Small intestine (tissue), 16 donors: ENCODE data around the gene RAB34. TPM values are rescaled to one million over a fixed set of nuclear protein-coding genes. Genes with fewer than 3 reads are reported as not detected.

Experiments used
- DNase-seq, 2 donors: peaks; one replicate each; pipeline versions ENCODE4 v3.0.0 to v3.0.0-alpha.2; 2013
- FAIRE-seq: peaks from 2 replicates; lab custom pipeline; 2012; peaks lifted over from hg19 to GRCh38; lab: Jason Lieb, UNC
- H3K27ac ChIP-seq, 3 donors: one replicate each; pipeline ENCODE4 v1.5.1; 2013; ENCODE audit warnings: low read length in 2 of 3, mild to moderate bottlenecking in 2 of 3, control low read depth in 1 of 3, inconsistent platforms in 1 of 3, low read depth in 1 of 3, moderate library complexity in 1 of 3
- H3K27me3 ChIP-seq, 3 donors: one replicate each; pipeline ENCODE4 v1.6.1; 2013; ENCODE audit warnings: low read length in 3 of 3, inconsistent platforms in 1 of 3; ENCODE audit not compliant: control insufficient read depth in 3 of 3, insufficient read depth in 3 of 3
- H3K36me3 ChIP-seq, 3 donors: one replicate each; pipeline ENCODE4 v1.6.1; 2013; ENCODE audit warnings: low read length in 3 of 3, inconsistent platforms in 1 of 3, low read depth in 1 of 3, mild to moderate bottlenecking in 1 of 3, moderate library complexity in 1 of 3; ENCODE audit not compliant: control insufficient read depth in 3 of 3, insufficient read depth in 2 of 3
- H3K4me1 ChIP-seq, 3 donors: one replicate each; pipeline ENCODE4 v1.6.1; 2013; ENCODE audit warnings: low read length in 2 of 3, inconsistent platforms in 1 of 3, low read depth in 1 of 3, mild to moderate bottlenecking in 1 of 3, moderate library complexity in 1 of 3; ENCODE audit not compliant: control insufficient read depth in 3 of 3, insufficient read depth in 2 of 3
- H3K4me3 ChIP-seq, 3 donors: one replicate each; pipeline ENCODE4 v1.5.1; 2013; ENCODE audit warnings: low read length in 3 of 3, control low read depth in 1 of 3, inconsistent platforms in 1 of 3, low read depth in 1 of 3, mild to moderate bottlenecking in 1 of 3, moderate library complexity in 1 of 3
- H3K9me3 ChIP-seq, 2 donors: one replicate each; pipeline ENCODE4 v1.6.1; 2013; ENCODE audit warnings: low read depth in 1 of 2, low read length in 1 of 2; ENCODE audit not compliant: control insufficient read depth in 2 of 2, insufficient read depth in 1 of 2
- WGBS, 3 donors: extraction: QIAGEN DNeasy Blood & Tissue Kit; methylation state at CpG; one replicate each; pipeline ENCODE4 v1.1.7; 2013; 5-methylcytosine and 5-hydroxymethylcytosine counted together
- long read RNA-seq, 10 donors: transcript quantifications; one replicate each; lab custom pipeline, GENCODE V29; 2026
- polyA plus RNA-seq, 4 donors: library from polyadenylated mRNA; stranded (reverse) in 3 of 4; unstranded in 1 of 4; fragments of 200-250 nt in 3 of 4; fragments of 120-200 nt in 1 of 4; gene quantifications; one replicate each; pipeline versions ENCODE4 v1.2.1 to v1.2.3, GENCODE V29; 2013
- donor health status: healthy with polysubstance abuse.
- donor health status: control.
- donor health status: control.
- donor health status: Bipolar disorder and iron deficiency.
- donor health status: healthy.

Gene RAB34, protein sequence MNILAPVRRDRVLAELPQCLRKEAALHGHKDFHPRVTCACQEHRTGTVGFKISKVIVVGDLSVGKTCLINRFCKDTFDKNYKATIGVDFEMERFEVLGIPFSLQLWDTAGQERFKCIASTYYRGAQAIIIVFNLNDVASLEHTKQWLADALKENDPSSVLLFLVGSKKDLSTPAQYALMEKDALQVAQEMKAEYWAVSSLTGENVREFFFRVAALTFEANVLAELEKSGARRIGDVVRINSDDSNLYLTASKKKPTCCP
- polyA plus RNA-seq: 10 to 100 TPM in 3 of 4 donors, 1 to 10 TPM in 1; 4.2 to 76.4 (median 32.2) TPM
- long read RNA-seq, donor 1: 0 reads
- long read RNA-seq, donor 2, transcript RAB34-201 (11 exons, 1,592 nt): major isoform, 7 of 22 reads
- long read RNA-seq, donor 2, partial matches to known transcripts: 9 of 22 reads
- long read RNA-seq, donor 2, other reads (novel, unspliced or antisense): 0 of 22 reads
- long read RNA-seq, donor 3, transcript RAB34-201 (11 exons, 1,592 nt): major isoform, 5 of 50 reads
- long read RNA-seq, donor 3, partial matches to known transcripts: 39 of 50 reads
- long read RNA-seq, donor 3, other reads (novel, unspliced or antisense): 0 of 50 reads
- long read RNA-seq, donor 4, partial matches to known transcripts: 0 of 1 reads
- long read RNA-seq, donor 4, other reads (novel, unspliced or antisense): 0 of 1 reads
- long read RNA-seq, donor 5, partial matches to known transcripts: 829 of 1,657 reads
- long read RNA-seq, donor 5, other reads (novel, unspliced or antisense): 827 of 1,657 reads
- long read RNA-seq, donor 6, transcript RAB34-201 (11 exons, 1,592 nt): major isoform, 12 of 44 reads
- long read RNA-seq, donor 6, partial matches to known transcripts: 25 of 44 reads
- long read RNA-seq, donor 6, other reads (novel, unspliced or antisense): 0 of 44 reads
- long read RNA-seq, donor 7, transcript RAB34-203 (10 exons, 1,597 nt): minor isoform, 7 of 41 reads
- long read RNA-seq, donor 7, transcript RAB34-204 (10 exons, 1,766 nt): major isoform, 10 of 41 reads
- long read RNA-seq, donor 7, partial matches to known transcripts: 20 of 41 reads
- long read RNA-seq, donor 7, other reads (novel, unspliced or antisense): 0 of 41 reads
- long read RNA-seq, donor 8, partial matches to known transcripts: 0 of 2 reads
- long read RNA-seq, donor 8, other reads (novel, unspliced or antisense): 0 of 2 reads
- long read RNA-seq, donor 9, partial matches to known transcripts: 267 of 900 reads
- long read RNA-seq, donor 9, other reads (novel, unspliced or antisense): 627 of 900 reads
- long read RNA-seq, donor 10, transcript RAB34-204 (10 exons, 1,766 nt): minor isoform, 7 of 49 reads
- long read RNA-seq, donor 10, transcript RAB34-201 (11 exons, 1,592 nt): major isoform, 8 of 49 reads
- long read RNA-seq, donor 10, transcript RAB34-210 (11 exons, 863 nt): minor isoform, 5 of 49 reads
- long read RNA-seq, donor 10, partial matches to known transcripts: 27 of 49 reads
- long read RNA-seq, donor 10, other reads (novel, unspliced or antisense): 0 of 49 reads

GRCh38 chr17:28717578-28718332, at the start of gene RAB34:
Gene RAB34 (minus strand): TSS chr17:28717868. CDS start chr17:28717266, 602 bp downstream.
- DNase-seq: peak in 1 of 2 donors; percentile 85
- H3K4me3 ChIP-seq: peak within 1 kb of the TSS; percentile 16 to 75 (median 26)
- no peak for FAIRE-seq
- peaks cover 0 to 5% (median 3%) of the 10 kb centered on the region in 3 donors for H3K27me3 ChIP-seq
- WGBS, 3 donors: 9 to 24% (median 18%) methylated on average over 35 to 60 of the region's 60 CpGs
- no peaks in the 10 kb centered on the region for H3K9me3 ChIP-seq
- H3K27ac ChIP-seq: peak within 1 kb of the TSS in 2 of 3 donors; percentile 88 to 95
- peaks cover 0 to 44% (median 2%) of the 10 kb centered on the region in 3 donors for H3K4me1 ChIP-seq
- H3K36me3 ChIP-seq: peaks cover 0 to 52% (median 3%) of the 10 kb centered on the region in 3 donors

- FAIRE-seq: no peak
- no peaks in the 10 kb centered on the region for H3K4me1 ChIP-seq
- H3K27ac ChIP-seq: no peak overlapping the region
- H3K27me3 ChIP-seq: no peaks in the 10 kb centered on the region
- no peak overlapping the region for H3K4me3 ChIP-seq
- 77 to 89% (median 81%) methylated on average over 4 of the region's 4 CpGs for WGBS, 3 donors
- H3K9me3 ChIP-seq: no peaks in the 10 kb centered on the region
- DNase-seq: no peak
- H3K36me3 ChIP-seq: peaks cover 0 to 37% (median 8%) of the 10 kb centered on the region in 3 donors
Measured at GRCh38 chr17:28765038-28765437, 47.4 kb upstream of the RAB34 start.

DNA sequence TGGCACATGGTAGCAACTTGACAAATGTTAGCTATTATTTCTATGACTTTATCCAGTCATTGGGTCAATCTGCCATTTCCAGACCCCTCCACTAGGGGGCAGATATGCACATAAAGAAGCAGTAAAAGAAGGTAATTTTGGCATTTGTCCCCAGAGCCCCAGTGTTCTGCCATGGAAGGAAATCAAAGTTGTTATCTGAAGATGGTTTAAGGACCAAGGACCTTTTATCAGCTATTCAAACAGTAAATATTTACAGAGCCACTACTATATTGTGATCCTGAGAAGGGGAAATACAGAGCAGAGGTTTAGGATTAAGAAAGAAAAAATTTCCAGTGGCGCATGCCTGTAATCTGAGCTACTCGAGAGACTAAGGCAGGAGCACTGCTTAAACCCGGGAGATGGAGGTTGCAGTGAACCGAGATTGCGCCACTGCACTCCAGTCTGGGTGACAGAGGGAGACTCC, 46.2 kb upstream of the RAB34 start:
- WGBS, 3 donors: 51 to 60% (median 55%) methylated on average over 5 of the region's 5 CpGs
- no peaks in the 10 kb centered on the region for H3K9me3 ChIP-seq
- peak; percentile 66 to 75 for DNase-seq
- no peak overlapping the region for H3K4me3 ChIP-seq
- FAIRE-seq: no peak
- no peak overlapping the region for H3K27ac ChIP-seq
- no peaks in the 10 kb centered on the region for H3K27me3 ChIP-seq
- H3K4me1 ChIP-seq: no peaks in the 10 kb centered on the region
- H3K36me3 ChIP-seq: peaks cover 0 to 49% (median 13%) of the 10 kb centered on the region in 3 donors

DNA sequence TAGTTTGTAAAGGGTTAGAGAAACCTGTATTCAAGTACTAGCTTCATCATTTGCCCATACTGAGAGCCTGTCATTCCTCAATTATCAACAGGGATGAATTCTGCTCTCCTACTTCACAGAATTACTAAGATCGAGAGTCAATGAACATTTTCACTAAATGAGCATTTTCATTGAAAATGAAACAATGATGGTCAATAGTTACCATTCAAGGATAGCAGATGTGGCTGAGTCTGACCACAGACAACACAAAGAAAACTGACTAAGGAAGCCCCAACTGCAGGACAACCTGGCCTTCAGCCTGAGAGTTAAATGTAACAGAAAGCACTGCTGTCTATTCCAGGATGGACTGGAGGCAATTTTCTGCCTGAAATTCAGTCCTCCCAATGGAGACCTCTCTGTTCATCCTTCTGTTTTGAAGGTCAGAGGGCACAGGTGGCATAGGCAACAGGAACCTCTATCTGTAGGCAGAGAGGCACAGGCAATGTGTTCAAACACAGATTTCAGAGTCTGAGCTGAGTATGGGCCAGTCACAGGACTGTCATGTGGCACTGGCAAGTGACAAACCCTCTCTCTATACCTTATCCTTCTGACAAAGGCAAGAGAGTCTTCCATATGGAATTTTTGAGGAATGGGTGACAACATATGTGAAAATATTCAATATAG, 45.6 kb upstream of the RAB34 start:
- DNase-seq (no peak), FAIRE-seq (no peak)
- 71 to 84% (median 79%) methylated on average over 1 of the region's 1 CpG for whole genome bisulfite sequencing, 3 donors
- Histone ChIP-seq H3K4me1 (no peaks in the 10 kb centered on the region), H3K27ac (no peak overlapping the region), H3K27me3 (no peaks in the 10 kb centered on the region), H3K36me3 (peaks cover 6 to 55% (median 18%) of the 10 kb centered on the region in 3 donors), H3K4me3 (no peak overlapping the region), H3K9me3 (no peaks in the 10 kb centered on the region)

GRCh38 chr17:28760601-28761562, 43.2 kb upstream of the RAB34 start:
- WGBS, 3 donors: 48% methylated on average over 9 of the region's 9 CpGs
- FAIRE-seq (no peak), DNase-seq (peak in 1 of 2 donors; percentile 48)
- Histone ChIP-seq H3K27me3 (no peaks in the 10 kb centered on the region), H3K9me3 (no peaks in the 10 kb centered on the region), H3K27ac (peak overlapping the region in 1 of 3 donors; percentile 1), H3K36me3 (peaks cover 7 to 58% (median 22%) of the 10 kb centered on the region in 3 donors), H3K4me1 (no peaks in the 10 kb centered on the region), H3K4me3 (no peak overlapping the region)

DNA sequence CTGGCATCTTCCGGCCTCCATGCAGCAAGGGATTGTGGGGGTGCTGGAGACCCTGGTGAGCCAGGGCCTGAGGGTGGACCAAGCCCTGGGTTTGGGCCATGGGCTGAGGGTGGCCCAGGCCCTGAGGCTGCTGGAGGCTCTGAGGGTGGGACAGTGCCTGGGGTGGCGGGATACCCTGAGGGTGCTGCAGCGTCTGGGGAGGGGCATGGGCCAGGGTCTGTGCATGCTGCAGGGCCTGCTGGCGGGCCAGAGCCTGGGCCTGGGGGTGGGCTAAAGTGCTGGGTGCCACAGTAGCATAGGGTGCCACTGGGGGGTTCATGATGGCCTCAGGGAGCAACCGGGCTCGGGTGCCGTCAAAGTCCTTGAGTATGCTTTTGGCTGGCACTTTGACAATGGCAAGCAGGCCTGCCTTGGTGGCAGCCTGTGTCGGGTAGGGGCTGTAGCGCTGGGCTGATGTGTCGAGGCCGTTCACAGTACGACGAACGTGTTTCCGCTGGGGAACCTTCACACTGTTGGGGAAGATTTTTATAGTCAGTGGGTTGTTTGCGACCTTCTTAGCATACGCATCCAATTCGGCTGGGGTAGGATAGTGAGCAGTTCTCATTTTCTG, 41.7 kb upstream of the RAB34 start:
- no peak for FAIRE-seq

More for the DNA sequence above, 41.7 kb upstream of the RAB34 start:
- Histone ChIP-seq H3K36me3 (peaks cover 7 to 62% (median 18%) of the 10 kb centered on the region in 3 donors), H3K27ac (no peak overlapping the region), H3K27me3 (no peaks in the 10 kb centered on the region), H3K9me3 (no peaks in the 10 kb centered on the region), H3K4me3 (no peak overlapping the region), H3K4me1 (no peaks in the 10 kb centered on the region)
- WGBS, 3 donors: 94 to 95% (median 95%) methylated on average over 18 of the region's 18 CpGs
- no peak for DNase-seq
